ENCODE results near the gene NIBAN1.

DNA sequence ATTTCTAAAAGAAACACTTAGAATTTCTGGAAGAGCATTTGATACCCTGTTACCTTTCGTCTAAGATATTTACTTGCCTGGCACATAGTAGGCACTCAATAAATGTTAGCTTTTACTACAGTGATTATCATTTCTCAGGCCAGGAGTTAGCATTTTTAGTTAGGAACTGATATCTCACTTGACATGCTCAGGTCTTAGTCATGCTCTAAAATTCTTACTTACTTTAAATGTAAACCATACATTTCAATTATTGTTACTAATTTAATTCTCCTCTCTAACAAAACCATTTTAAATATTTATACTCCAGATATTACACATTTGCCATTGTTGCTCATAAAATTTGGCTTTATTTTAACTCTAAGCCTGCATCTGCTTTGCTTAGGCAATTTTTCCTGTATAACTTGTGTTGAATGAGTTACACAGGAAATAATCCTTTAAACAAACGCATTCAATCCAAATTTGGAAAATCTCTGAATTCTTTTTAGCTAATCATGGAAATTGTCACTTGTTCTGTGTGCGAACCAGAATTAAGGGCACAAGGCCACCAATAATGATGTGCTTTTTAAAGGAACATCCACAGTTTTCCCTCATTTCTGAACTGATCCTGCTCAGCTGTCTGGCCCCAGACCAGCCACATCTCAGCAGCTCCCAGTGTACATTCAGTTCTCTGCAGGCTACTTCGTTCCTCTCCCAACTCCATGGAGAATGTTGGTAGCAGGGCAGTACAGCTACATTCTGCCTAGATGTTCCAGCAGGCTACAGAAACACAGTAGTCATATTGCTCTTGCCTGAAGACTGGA lies 15.6 kb downstream of the NIBAN1 start:
- TF ChIP-seq, protein P1, sequence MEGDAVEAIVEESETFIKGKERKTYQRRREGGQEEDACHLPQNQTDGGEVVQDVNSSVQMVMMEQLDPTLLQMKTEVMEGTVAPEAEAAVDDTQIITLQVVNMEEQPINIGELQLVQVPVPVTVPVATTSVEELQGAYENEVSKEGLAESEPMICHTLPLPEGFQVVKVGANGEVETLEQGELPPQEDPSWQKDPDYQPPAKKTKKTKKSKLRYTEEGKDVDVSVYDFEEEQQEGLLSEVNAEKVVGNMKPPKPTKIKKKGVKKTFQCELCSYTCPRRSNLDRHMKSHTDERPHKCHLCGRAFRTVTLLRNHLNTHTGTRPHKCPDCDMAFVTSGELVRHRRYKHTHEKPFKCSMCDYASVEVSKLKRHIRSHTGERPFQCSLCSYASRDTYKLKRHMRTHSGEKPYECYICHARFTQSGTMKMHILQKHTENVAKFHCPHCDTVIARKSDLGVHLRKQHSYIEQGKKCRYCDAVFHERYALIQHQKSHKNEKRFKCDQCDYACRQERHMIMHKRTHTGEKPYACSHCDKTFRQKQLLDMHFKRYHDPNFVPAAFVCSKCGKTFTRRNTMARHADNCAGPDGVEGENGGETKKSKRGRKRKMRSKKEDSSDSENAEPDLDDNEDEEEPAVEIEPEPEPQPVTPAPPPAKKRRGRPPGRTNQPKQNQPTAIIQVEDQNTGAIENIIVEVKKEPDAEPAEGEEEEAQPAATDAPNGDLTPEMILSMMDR (IDR thresholded peaks at IDR 0.05; ENCODE audit: low read depth, low read length, poor library complexity, severe bottlenecking) = no peak
- TF ChIP-seq EZH2phosphoT487 (IDR thresholded peaks at IDR 0.05; ENCODE audit: borderline replicate concordance, low read length) = no peak

Measured in DOHH2 (cell line).